Measurements from ENCODE around the gene ATP6V0A4.
A peak's percentile ranks its signal among the peaks of the same experiment; 100 is the strongest.
"Not testable (repeated sequence)": the region's sequence is repeated elsewhere in the genome, so short reads cannot be mapped to it uniquely, and the experiment has no call there.

ATP6V0A4 gene

GRCh38 chr7:138804618-138805017, 6.6 kb upstream of the ATP6V0A4 start:
- DNase-seq, result no peak

GRCh38 chr7:138802706-138803105, 4.7 kb upstream of the ATP6V0A4 start:
- no peak for DNase-seq

GRCh38 chr7:138801256-138801655, 3.3 kb upstream of the ATP6V0A4 start:
- no peak for DNase-seq

- peak; percentile 13 for DNase-seq
Observed at GRCh38 chr7:138799336-138800000, 1.5 kb upstream of the ATP6V0A4 start.

- DNase-seq, result no peak
Observed at GRCh38 chr7:138798836-138799235, 840 bp upstream of the ATP6V0A4 start.

- DNase-seq, result not testable (repeated sequence)
Observed at GRCh38 chr7:138797046-138797445, 950 bp downstream of the ATP6V0A4 start.

GRCh38 chr7:138796038-138796615, 1.9 kb downstream of the ATP6V0A4 start:
- DNase-seq, result peak; percentile 18

- DNase-seq, result no peak
Observed at GRCh38 chr7:138785587-138786437, 12.2 kb downstream of the ATP6V0A4 start.

GRCh38 chr7:138784692-138785091, 13.3 kb downstream of the ATP6V0A4 start:
- no peak for DNase-seq

- no peak for DNase-seq
Observed at GRCh38 chr7:138781004-138781403, 17.0 kb downstream of the ATP6V0A4 start.

- DNase-seq, result no peak
Observed at GRCh38 chr7:138776166-138776833, 21.7 kb downstream of the ATP6V0A4 start.

GRCh38 chr7:138773817-138774216, 24.2 kb downstream of the ATP6V0A4 start:
- no peak for DNase-seq

GRCh38 chr7:138773176-138773575, 24.8 kb downstream of the ATP6V0A4 start:
- no peak for DNase-seq

GRCh38 chr7:138770904-138771303, 27.1 kb downstream of the ATP6V0A4 start:
- no peak for DNase-seq

GRCh38 chr7:138768241-138768640, 29.8 kb downstream of the ATP6V0A4 start:
- no peak for DNase-seq

GRCh38 chr7:138756591-138757242, 41.3 kb downstream of the ATP6V0A4 start:
- DNase-seq, result no peak

GRCh38 chr7:138755842-138756590, 42.0 kb downstream of the ATP6V0A4 start:
- DNase-seq, result no peak

GRCh38 chr7:138755331-138755747, 42.7 kb downstream of the ATP6V0A4 start:
- no peak for DNase-seq

- no peak for DNase-seq
Observed at GRCh38 chr7:138753610-138754009, 44.4 kb downstream of the ATP6V0A4 start.

- DNase-seq, result no peak
Observed at GRCh38 chr7:138753150-138753518, 44.9 kb downstream of the ATP6V0A4 start.

- DNase-seq, result no peak
Observed at GRCh38 chr7:138752518-138753149, 45.4 kb downstream of the ATP6V0A4 start.
